Measurements from ENCODE around the gene SDR42E1.

DNA sequence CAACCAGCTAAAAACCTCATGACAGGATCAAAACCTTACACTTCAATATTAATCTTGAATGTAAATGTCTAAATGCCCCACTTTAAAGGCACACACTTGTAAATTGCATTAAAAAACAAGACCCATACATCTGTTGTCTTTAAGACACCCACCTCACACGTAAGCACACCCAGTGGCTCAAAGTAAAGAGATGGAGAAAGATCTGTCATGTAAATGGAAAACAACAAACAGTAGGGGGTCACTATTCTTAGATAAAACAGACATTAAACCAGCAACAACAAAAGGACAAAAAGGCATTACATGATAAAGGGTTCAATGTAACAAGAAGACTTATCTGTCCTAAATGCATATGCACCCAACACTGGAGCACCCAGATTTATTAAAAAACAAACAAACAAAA lies 35.6 kb downstream of the SDR42E1 start:
- TF ChIP-seq, protein P1, sequence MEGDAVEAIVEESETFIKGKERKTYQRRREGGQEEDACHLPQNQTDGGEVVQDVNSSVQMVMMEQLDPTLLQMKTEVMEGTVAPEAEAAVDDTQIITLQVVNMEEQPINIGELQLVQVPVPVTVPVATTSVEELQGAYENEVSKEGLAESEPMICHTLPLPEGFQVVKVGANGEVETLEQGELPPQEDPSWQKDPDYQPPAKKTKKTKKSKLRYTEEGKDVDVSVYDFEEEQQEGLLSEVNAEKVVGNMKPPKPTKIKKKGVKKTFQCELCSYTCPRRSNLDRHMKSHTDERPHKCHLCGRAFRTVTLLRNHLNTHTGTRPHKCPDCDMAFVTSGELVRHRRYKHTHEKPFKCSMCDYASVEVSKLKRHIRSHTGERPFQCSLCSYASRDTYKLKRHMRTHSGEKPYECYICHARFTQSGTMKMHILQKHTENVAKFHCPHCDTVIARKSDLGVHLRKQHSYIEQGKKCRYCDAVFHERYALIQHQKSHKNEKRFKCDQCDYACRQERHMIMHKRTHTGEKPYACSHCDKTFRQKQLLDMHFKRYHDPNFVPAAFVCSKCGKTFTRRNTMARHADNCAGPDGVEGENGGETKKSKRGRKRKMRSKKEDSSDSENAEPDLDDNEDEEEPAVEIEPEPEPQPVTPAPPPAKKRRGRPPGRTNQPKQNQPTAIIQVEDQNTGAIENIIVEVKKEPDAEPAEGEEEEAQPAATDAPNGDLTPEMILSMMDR (conservative IDR thresholded peaks at IDR 0.05; ENCODE audit: low read length) = no peak
- no peak for TF ChIP-seq EZH2phosphoT487 (IDR thresholded peaks at IDR 0.05; ENCODE audit: borderline replicate concordance, low read depth, low read length)

All from OCI-LY7 (cell line).